SK-N-MC (cell line): ENCODE results near the gene MAMSTR.

ENCODE experiments used
- DNase-seq: peaks from one replicate; pipeline ENCODE4 v3.0.0-alpha.2; 2011; ENCODE audit warnings: low read depth, low spot score
- H3K27ac ChIP-seq: fragments of 200-600 bp; sonication (generic); 2 replicates; pipeline ENCODE4 v1.5.1; 2016; ENCODE audit warnings: mixed run types
- H3K36me3 ChIP-seq: fragments of 200-600 bp; sonication (generic); 2 replicates; pipeline ENCODE4 v1.6.1; 2017; ENCODE audit warnings: antibody characterized with exemption, low read length, mixed read lengths; ENCODE audit not compliant: insufficient read depth
- H3K4me3 ChIP-seq: fragments of 200-600 bp; sonication (generic); 2 replicates; pipeline ENCODE4 v1.5.1; 2016
- H3K9ac ChIP-seq: fragments of 200-600 bp; sonication (generic); 2 replicates; pipeline ENCODE4 v1.8.0; 2017; ENCODE audit warnings: mixed run types, mixed read lengths; ENCODE audit not compliant: insufficient read length
- H3K9me3 ChIP-seq: fragments of 200-600 bp; sonication (generic); 2 replicates; pipeline ENCODE4 v1.6.1; 2017; ENCODE audit warnings: low read depth, mild to moderate bottlenecking, antibody characterized with exemption, low read length, moderate library complexity, mixed read lengths
- EZH2 ChIP-seq: fragments of 200-600 bp; sonication (generic); IDR thresholded peaks from one replicate; pipeline ENCODE4 v1.6.1; 2017; ENCODE audit warnings: antibody characterized with exemption
- FOXP2 ChIP-seq: optimal IDR thresholded peaks from 2 replicates; pipeline ENCODE3; 2011; ENCODE audit warnings: mild to moderate bottlenecking, moderate library complexity; ENCODE audit not compliant: insufficient read depth; ENCODE audit errors: extremely low read length, control extremely low read depth
- POLR2AphosphoS5 ChIP-seq: IDR thresholded peaks from 2 replicates; pipeline ENCODE4 v1.6.1; 2012; ENCODE audit warnings: mild to moderate bottlenecking, low read depth, low read length, borderline replicate concordance

The MAMSTR gene

GRCh38 chr19:48746738-48747575, 27.4 kb upstream of the MAMSTR start, which contains the start of gene IZUMO1:
Gene IZUMO1, minus strand, starts transcription at chr19:48746909. Its CDS starts 1,050 bp downstream, at chr19:48745859.
- H3K4me3 ChIP-seq, result peak within 1 kb of the TSS; percentile 79
- TF ChIP-seq POLR2AphosphoS5, result peak; percentile 50
- TF ChIP-seq FOXP2, result no peak
- TF ChIP-seq EZH2, result no peak
- peak within 1 kb of the TSS; percentile 33 for H3K9ac ChIP-seq
- peak within 1 kb of the TSS; percentile 77 for H3K27ac ChIP-seq
- H3K36me3 ChIP-seq, result no peaks in the 10 kb centered on the region
- peak; percentile 79 for DNase-seq
- no peaks in the 10 kb centered on the region for H3K9me3 ChIP-seq

DNA sequence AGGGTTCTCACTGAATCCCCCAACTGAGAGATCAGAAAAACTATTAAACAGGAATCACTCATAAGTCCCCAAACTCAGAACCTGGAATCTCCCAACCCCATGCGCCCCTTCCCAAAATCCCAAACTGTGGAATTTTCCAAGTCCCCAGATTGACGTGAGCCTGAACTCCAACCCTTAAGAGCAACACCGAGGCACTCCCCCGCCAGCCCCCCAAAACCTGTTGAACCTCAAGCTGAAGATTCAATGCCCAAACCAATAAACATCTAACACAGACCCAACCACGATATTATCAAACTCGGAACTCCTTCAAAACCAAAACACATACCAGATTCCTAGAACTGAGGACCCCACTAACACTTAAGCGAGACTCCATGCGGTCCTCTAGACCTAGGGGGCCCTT, 26.6 kb upstream of the MAMSTR start:
- no peaks in the 10 kb centered on the region for H3K9me3 ChIP-seq
- peak overlapping the region; percentile 77 for H3K27ac ChIP-seq
- H3K9ac ChIP-seq, result no peak overlapping the region
- TF ChIP-seq POLR2AphosphoS5, result no peak
- TF ChIP-seq EZH2, result no peak
- TF ChIP-seq FOXP2, result no peak
- DNase-seq, result no peak
- H3K4me3 ChIP-seq, result no peak overlapping the region
- no peaks in the 10 kb centered on the region for H3K36me3 ChIP-seq

DNA sequence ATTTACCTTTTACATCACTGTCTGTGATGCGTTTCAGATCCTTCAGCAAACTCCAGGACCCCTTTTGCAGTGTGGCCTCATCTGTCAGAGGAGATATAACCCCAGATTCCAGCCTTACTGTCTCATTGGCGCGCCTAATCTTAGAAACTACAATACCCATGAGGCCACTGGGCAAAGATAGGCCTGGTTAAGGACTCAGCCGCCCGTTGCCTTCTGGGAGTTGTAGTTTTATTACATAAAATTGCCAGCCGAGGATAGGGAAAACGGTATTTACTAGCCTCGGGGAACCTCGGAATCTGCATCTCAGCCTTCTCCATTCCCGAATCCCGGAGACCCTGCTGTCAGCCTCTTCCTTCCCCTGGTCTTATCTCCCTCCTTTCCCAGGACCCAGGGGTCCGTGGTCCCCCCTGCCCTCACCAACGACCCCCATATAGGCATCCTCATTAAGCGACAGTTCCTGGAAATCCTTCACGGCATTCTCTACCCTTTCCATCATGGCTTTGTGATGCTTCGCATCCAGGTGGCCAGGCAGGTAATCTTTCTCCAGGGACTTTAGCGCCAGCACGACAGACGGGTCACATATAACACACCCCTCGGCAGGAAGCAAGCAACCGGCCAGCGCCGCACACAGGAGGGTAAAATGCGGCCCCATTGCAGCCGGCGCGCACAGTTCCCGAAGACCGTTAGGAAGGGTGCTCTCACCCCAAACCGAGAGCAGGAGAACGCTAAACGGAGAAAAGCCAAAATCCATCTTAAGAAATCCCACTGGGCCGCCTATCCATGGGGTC, 25.9 kb upstream of the MAMSTR start:
- no peak overlapping the region for H3K9ac ChIP-seq
- H3K4me3 ChIP-seq, result no peak overlapping the region

GRCh38 chr19:48742096-48742495, 22.6 kb upstream of the MAMSTR start:
- no peak for DNase-seq
- no peak overlapping the region for H3K9ac ChIP-seq

More for the DNA sequence above, 25.9 kb upstream of the MAMSTR start:
- DNase-seq, result peak; percentile 32
- TF ChIP-seq POLR2AphosphoS5, result no peak
- no peak for TF ChIP-seq FOXP2
- no peak for TF ChIP-seq EZH2
- H3K36me3 ChIP-seq, result no peaks in the 10 kb centered on the region
- H3K9me3 ChIP-seq, result no peaks in the 10 kb centered on the region
- H3K27ac ChIP-seq, result no peak overlapping the region

GRCh38 chr19:48741129-48741999, 21.8 kb upstream of the MAMSTR start:
- Histone ChIP-seq H3K4me3 (no peak overlapping the region), H3K27ac (no peak overlapping the region)

More at GRCh38 chr19:48742096-48742495, 22.6 kb upstream of the MAMSTR start:
- Histone ChIP-seq H3K4me3 (no peak overlapping the region), H3K9me3 (no peaks in the 10 kb centered on the region), H3K27ac (no peak overlapping the region), H3K36me3 (no peaks in the 10 kb centered on the region)
- TF ChIP-seq FOXP2 (no peak), EZH2 (no peak), POLR2AphosphoS5 (no peak)

DNA sequence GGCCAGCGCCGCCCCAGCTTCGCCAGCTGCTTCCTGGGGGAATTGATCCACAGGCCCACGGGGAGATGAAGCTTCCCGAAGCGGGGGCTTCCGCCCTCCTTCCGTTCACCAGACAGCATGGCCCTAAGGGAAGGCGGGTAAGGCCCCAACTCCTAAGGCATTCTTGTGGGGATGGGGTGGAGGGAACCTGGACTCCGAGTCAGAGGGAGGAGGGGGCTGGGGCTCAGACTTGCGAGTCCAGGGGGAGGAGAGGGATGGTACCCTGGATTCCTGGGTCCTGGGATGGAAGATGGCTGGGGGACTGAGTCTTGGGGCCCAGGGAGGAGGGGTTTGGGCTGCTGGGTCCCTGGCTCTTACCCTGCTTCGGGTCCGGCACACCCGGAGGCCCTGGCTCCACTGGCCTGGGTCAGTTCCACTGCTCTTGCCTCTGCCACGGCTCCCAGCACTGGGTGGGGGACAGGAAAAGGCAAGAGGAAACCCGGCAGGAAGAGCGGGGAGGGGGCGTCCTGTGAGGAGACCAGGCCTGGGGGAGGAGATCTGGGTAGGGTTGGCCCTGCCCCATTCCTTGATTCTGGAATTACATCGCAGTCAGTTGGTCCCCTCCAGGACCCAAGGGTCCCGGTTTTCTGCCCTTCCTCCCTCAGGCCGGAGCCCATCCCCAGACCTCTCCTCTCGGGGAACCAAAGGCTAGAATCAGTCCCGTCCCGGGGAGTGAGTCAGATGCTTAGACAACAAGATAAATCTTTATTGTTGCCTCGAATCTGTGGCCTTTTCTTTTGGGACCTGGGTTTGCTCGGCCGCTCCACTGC, 20.8 kb upstream of the MAMSTR start, which contains the start of gene RASIP1:
Gene RASIP1, minus strand, starts transcription at position 447 of the 809 bp plus-strand sequence. Its CDS starts 328 bp downstream, at position 119.
- no peak for DNase-seq
- Histone ChIP-seq H3K27ac (no peak within 1 kb of the TSS), H3K9me3 (no peaks in the 10 kb centered on the region), H3K4me3 (peak within 1 kb of the TSS; percentile 68), H3K9ac (no peak within 1 kb of the TSS), H3K36me3 (no peaks in the 10 kb centered on the region)
- TF ChIP-seq POLR2AphosphoS5, result no peak

More at GRCh38 chr19:48741129-48741999, 21.8 kb upstream of the MAMSTR start:
- H3K9ac ChIP-seq, result no peak overlapping the region
- no peaks in the 10 kb centered on the region for H3K36me3 ChIP-seq
- no peaks in the 10 kb centered on the region for H3K9me3 ChIP-seq
- TF ChIP-seq EZH2, result no peak
- no peak for DNase-seq

- H3K9ac ChIP-seq, result peak overlapping the region; percentile 53
- no peak for TF ChIP-seq FOXP2
- TF ChIP-seq EZH2, result no peak
- no peak for TF ChIP-seq POLR2AphosphoS5
- no peak for DNase-seq
- no peaks in the 10 kb centered on the region for H3K36me3 ChIP-seq
- H3K9me3 ChIP-seq, result no peaks in the 10 kb centered on the region
- H3K27ac ChIP-seq, result no peak overlapping the region
- peak overlapping the region; percentile 68 for H3K4me3 ChIP-seq
Observed at GRCh38 chr19:48739404-48740163, 20.1 kb upstream of the MAMSTR start.
